Adrenal gland (tissue), 12 donors: ENCODE data around the gene ANKRD17. TPM values are rescaled to one million over a fixed set of nuclear protein-coding genes. Genes with fewer than 3 reads are reported as not detected.

Source experiments
- DNase-seq, 7 donors: peaks; one replicate each; pipeline ENCODE4 v3.0.0-alpha.2; 2019 to 2020
- H3K27ac ChIP-seq, 5 donors: fragments of 200-600 bp; sonication (generic) in 4 of 5; 1 replicate in 3 of 5; 2 replicates in 2 of 5; pipeline versions ENCODE4 v1.5.1 to v1.8.0; 2016 to 2020; ENCODE audit warnings: mild to moderate bottlenecking in 1 of 5
- H3K27me3 ChIP-seq: fragments of 200-600 bp; 2 replicates; pipeline ENCODE4 v1.8.0; 2021
- H3K36me3 ChIP-seq, 2 donors: fragments of 200-600 bp; replicated peaks in 1 of 2; 1 replicate in 1 of 2; 2 replicates in 1 of 2; pipeline versions ENCODE4 v1.5.1 to v1.8.0; 2018 to 2022
- H3K4me1 ChIP-seq, 2 donors: fragments of 200-600 bp; replicated peaks in 1 of 2; 1 replicate in 1 of 2; 2 replicates in 1 of 2; pipeline versions ENCODE4 v1.5.1 to v1.8.0; 2018 to 2021
- H3K4me3 ChIP-seq, 4 donors: fragments of 200-600 bp; sonication (generic) in 3 of 4; one replicate each; pipeline ENCODE4 v1.5.1; 2016 to 2018
- H3K9me3 ChIP-seq, 3 donors: fragments of 200-600 bp; sonication (generic) in 1 of 3; replicated peaks in 1 of 3; 1 replicate in 2 of 3; 2 replicates in 1 of 3; pipeline versions ENCODE4 v1.5.1 to v1.8.0; 2016 to 2021
- POLR2A ChIP-seq, 2 donors: fragments of 450-650 bp; IDR thresholded peaks; one replicate each; pipeline ENCODE4 v1.6.1; 2017; ENCODE audit warnings: antibody characterized with exemption in 2 of 2, mild to moderate bottlenecking in 2 of 2, moderate library complexity in 1 of 2
- WGBS, 4 donors: extraction: QIAGEN DNeasy Blood & Tissue Kit in 2 of 4; methylation state at CpG; one replicate each; pipeline versions ENCODE4 v1.1.5 to v1.1.7; 2013 to 2017; 5-methylcytosine and 5-hydroxymethylcytosine counted together
- intact Hi-C, 2 donors: fragments of 100-400 bp; cut with DNase I; formaldehyde crosslinking; loops; one replicate each; pipeline versions ENCODE4 v1.14.1 to v1.15.0; 2022 to 2023
- polyA plus RNA-seq, 3 donors: library from polyadenylated mRNA; stranded (reverse); fragments of 200-250 nt in 2 of 3; fragments of 350-450 nt in 1 of 3; fragmentation: Illumina TruSeq in 1 of 3; extraction: RNeasy Lipid Tissue Mini Kit (QIAGEN cat#74804) in 1 of 3; gene quantifications; one replicate each; pipeline ENCODE4 v1.2.3, GENCODE V29; 2013 to 2014
- small RNA-seq, 2 donors: library from RNA; depleted of rRNA; stranded (forward); fragments of <200 nt; gene quantifications; one replicate each; pipeline ENCODE3, GENCODE V24; 2016
- total RNA-seq, 9 donors: library from RNA; depleted of rRNA in 4 of 9; stranded (reverse); fragments of >200 nt in 4 of 9; fragments of 120-200 nt in 1 of 9; fragmentation: NEBNext Ultra II Directional in 1 of 9; extraction: Animal tissue kit (Norgen Biotek cat#: 25700) in 1 of 9; gene quantifications; one replicate each; pipeline versions ENCODE4 v1.1.0 to v1.2.4, GENCODE V29; 2013 to 2023
- TF ChIP-seq, protein P1 (sequence below), 6 experiments: fragments of 450-650 bp in 4 of 6; fragments of 200-600 bp in 2 of 6; sonication (generic) in 1 of 6; IDR thresholded peaks; 1 replicate in 5 of 6; 2 replicates in 1 of 6; pipeline versions ENCODE4 v1.5.1 to v1.8.0; 2016 to 2021; ENCODE audit warnings: antibody characterized with exemption in 6 of 6, mild to moderate bottlenecking in 2 of 6, moderate library complexity in 1 of 6
- donor health status: healthy with polysubstance abuse.
- donor health status: Bipolar disorder and iron deficiency.
- donor health status: DM: yes; HTN: yes; CAD: no.
- donor health status: DM: no; HTN: no; CAD: no.
- donor health status: DM: no; HTN: no; CAD: no.
- donor health status: DM: yes; HTN: yes; CAD: no.

ANKRD17 gene
- total and polyA plus RNA-seq, 12 donors, result 13.3 to 66.3 (median 51.3) TPM

- intact Hi-C loops, result no loop called here
- WGBS, 4 donors, result 78 to 93% (median 90%) methylated on average over 4 of the region's 4 CpGs
Measured at GRCh38 chr4:73037057-73037456, 221.5 kb downstream of the ANKRD17 start.

DNA sequence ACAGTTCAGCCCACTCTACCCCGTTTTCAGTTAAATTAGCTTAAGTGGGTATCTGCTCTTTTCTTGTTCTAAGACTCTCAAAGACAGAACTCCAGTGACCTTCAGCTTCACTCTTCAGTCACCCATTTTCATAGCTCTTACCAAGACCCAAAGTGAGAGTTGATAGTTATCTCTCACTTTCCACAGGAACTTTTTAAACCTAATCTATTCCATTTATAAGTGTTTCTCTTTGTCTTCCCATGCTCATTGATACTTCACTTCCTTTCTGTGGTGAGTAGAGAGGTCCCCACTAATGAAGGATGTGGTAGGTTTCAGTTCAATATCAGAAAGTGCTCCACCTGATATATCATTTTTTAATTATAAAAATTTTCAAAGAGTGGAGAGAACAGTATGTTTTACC lies 222.5 kb downstream of the ANKRD17 start:
- Histone ChIP-seq H3K27me3 (no peaks in the 10 kb centered on the region), H3K4me1 (no peaks in the 10 kb centered on the region), H3K27ac (no peak overlapping the region), H3K4me3 (no peak overlapping the region), H3K9me3 (no peaks in the 10 kb centered on the region), H3K36me3 (no peaks in the 10 kb centered on the region)
- DNase-seq, result no peak
- intact Hi-C loops, result no loop called here
- TF ChIP-seq POLR2A (IDR thresholded peaks at IDR 0.05), result no peak
- TF ChIP-seq, protein P1, sequence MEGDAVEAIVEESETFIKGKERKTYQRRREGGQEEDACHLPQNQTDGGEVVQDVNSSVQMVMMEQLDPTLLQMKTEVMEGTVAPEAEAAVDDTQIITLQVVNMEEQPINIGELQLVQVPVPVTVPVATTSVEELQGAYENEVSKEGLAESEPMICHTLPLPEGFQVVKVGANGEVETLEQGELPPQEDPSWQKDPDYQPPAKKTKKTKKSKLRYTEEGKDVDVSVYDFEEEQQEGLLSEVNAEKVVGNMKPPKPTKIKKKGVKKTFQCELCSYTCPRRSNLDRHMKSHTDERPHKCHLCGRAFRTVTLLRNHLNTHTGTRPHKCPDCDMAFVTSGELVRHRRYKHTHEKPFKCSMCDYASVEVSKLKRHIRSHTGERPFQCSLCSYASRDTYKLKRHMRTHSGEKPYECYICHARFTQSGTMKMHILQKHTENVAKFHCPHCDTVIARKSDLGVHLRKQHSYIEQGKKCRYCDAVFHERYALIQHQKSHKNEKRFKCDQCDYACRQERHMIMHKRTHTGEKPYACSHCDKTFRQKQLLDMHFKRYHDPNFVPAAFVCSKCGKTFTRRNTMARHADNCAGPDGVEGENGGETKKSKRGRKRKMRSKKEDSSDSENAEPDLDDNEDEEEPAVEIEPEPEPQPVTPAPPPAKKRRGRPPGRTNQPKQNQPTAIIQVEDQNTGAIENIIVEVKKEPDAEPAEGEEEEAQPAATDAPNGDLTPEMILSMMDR (IDR thresholded peaks at IDR 0.05), result no peak
- WGBS, 4 donors, result 74 to 90% (median 80%) methylated on average over 1 of the region's 1 CpG

More at GRCh38 chr4:73037057-73037456, 221.5 kb downstream of the ANKRD17 start:
- Histone ChIP-seq H3K4me3 (no peak overlapping the region), H3K9me3 (no peaks in the 10 kb centered on the region), H3K27me3 (no peaks in the 10 kb centered on the region), H3K36me3 (no peaks in the 10 kb centered on the region), H3K27ac (no peak overlapping the region), H3K4me1 (no peaks in the 10 kb centered on the region)
- no peak for TF ChIP-seq POLR2A (IDR thresholded peaks at IDR 0.05)
- TF ChIP-seq, protein P1 (IDR thresholded peaks at IDR 0.05), result no peak
- no peak for DNase-seq

DNA sequence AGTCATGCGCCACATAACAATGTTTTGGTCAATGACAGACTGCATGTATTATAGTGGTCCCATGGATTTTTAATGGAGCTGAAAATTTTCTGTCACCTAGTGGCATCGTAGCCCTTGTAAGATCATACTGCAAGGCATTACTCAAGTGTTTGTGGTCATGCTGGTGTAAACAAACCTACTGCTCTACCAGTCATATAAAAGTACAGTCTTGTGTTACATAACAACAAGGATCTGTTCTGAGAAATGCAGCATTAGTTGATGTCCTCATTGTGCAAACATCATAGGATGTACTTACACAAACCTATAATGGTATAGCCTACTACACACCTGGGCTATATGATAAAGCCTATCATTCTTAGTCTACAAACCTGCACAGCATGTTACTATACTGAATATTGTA lies 223.7 kb downstream of the ANKRD17 start:
- TF ChIP-seq, protein P1 (IDR thresholded peaks at IDR 0.05), result no peak
- no peak for TF ChIP-seq POLR2A (IDR thresholded peaks at IDR 0.05)
- H3K4me3 ChIP-seq, result no peak overlapping the region
- H3K4me1 ChIP-seq, result no peaks in the 10 kb centered on the region
- H3K27me3 ChIP-seq, result no peaks in the 10 kb centered on the region
- H3K27ac ChIP-seq, result no peak overlapping the region
- intact Hi-C loops, result no loop called here
- no peaks in the 10 kb centered on the region for H3K36me3 ChIP-seq
- H3K9me3 ChIP-seq, result no peaks in the 10 kb centered on the region
- 87 to 92% (median 89%) methylated on average over 2 of the region's 2 CpGs for WGBS, 4 donors
- DNase-seq, result no peak

DNA sequence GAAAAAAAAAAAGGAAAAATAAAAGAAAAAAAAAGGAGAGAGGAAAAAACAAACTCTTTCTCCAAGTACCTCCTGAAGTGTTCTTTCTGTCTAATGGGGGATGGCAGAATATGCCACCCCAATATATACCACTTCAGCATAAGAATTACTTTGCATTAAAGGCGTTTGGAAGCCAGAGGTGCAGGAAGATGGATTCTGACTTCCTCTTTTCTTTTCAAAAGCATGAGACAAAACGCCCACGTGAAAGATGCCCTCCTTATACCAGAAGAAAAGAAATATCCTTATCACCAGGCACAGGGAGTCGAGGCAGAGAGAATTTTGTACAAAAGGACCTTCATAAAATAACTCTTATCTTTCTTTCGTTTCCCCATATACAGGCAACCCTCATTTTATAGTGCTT lies 230.0 kb downstream of the ANKRD17 start:
- intact Hi-C loops, result no loop called here
- Histone ChIP-seq H3K9me3 (no peaks in the 10 kb centered on the region), H3K36me3 (no peaks in the 10 kb centered on the region), H3K4me3 (no peak overlapping the region), H3K27me3 (no peaks in the 10 kb centered on the region), H3K27ac (no peak overlapping the region), H3K4me1 (no peaks in the 10 kb centered on the region)
- no peak for DNase-seq
- WGBS, 4 donors, result 54 to 75% (median 57%) methylated on average over 5 of the region's 5 CpGs
- TF ChIP-seq, protein P1 (IDR thresholded peaks at IDR 0.05), result no peak
- no peak for TF ChIP-seq POLR2A (IDR thresholded peaks at IDR 0.05)

Small RNA genes within 50 kb of the gene (small RNA-seq; reads per million reads assigned to genes)
- gene RF00334 (0 reads per million in 2 donors), gene RNU6ATAC5P (0 reads per million in 2 donors)

Other genes with a start within 250 kb of the ANKRD17 start
- gene COX18, start 189.1 kb downstream of the ANKRD17 start, total RNA-seq, result 10 to 100 TPM; 25.3 to 59.5 (median 32.0) TPM
- 10 to 100 TPM in 2 of 3 donors, 1 to 10 TPM in 1; 8.3 to 27.2 (median 13.7) TPM for gene COX18, start 189.1 kb downstream of the ANKRD17 start, polyA plus RNA-seq
- gene ALB, start 145.5 kb upstream of the ANKRD17 start, total RNA-seq, result 10 to 100 TPM in 2 of 9 donors, 1 to 10 TPM in 3, under 1 TPM in 1, not detected in 3; 0.61 to 38.5 (median 4.4) TPM
- 10 to 100 TPM in 1 of 3 donors, 1 to 10 TPM in 2; 3.0 to 15.9 (median 5.6) TPM for gene ALB, start 145.5 kb upstream of the ANKRD17 start, polyA plus RNA-seq
- 1 to 10 TPM in 3 of 9 donors, under 1 TPM in 1, not detected in 5; 0.83 to 1.5 (median 1.1) TPM for gene AFP, start 177.4 kb upstream of the ANKRD17 start, total RNA-seq
- gene AFP, start 177.4 kb upstream of the ANKRD17 start, polyA plus RNA-seq, result 1 to 10 TPM in 1 of 3 donors, under 1 TPM in 2; 0.16 to 2.3 (median 0.40) TPM
- gene AFM, start 222.9 kb upstream of the ANKRD17 start, total RNA-seq, result not detected
- gene AFM, start 222.9 kb upstream of the ANKRD17 start, polyA plus RNA-seq, result not detected